GM12875 (cell line): Measurements from ENCODE around the gene ASH1L.
"Not testable (repeated sequence)": the region's sequence is repeated elsewhere in the genome, so short reads cannot be mapped to it uniquely, and the experiment has no call there.

Experiments
- H3K4me3 ChIP-seq: one replicate; pipeline ENCODE4 v1.5.1; 2011; ENCODE audit warnings: low read depth, low read length, control low read depth
- TF ChIP-seq, protein P1 (sequence below): IDR thresholded peaks from 2 replicates; pipeline ENCODE4 v1.5.1; 2011; ENCODE audit warnings: low read depth, mild to moderate bottlenecking, control low read depth, inconsistent platforms, low read length, moderate library complexity, borderline replicate concordance; ENCODE audit not compliant: insufficient read depth

Gene ASH1L, protein sequence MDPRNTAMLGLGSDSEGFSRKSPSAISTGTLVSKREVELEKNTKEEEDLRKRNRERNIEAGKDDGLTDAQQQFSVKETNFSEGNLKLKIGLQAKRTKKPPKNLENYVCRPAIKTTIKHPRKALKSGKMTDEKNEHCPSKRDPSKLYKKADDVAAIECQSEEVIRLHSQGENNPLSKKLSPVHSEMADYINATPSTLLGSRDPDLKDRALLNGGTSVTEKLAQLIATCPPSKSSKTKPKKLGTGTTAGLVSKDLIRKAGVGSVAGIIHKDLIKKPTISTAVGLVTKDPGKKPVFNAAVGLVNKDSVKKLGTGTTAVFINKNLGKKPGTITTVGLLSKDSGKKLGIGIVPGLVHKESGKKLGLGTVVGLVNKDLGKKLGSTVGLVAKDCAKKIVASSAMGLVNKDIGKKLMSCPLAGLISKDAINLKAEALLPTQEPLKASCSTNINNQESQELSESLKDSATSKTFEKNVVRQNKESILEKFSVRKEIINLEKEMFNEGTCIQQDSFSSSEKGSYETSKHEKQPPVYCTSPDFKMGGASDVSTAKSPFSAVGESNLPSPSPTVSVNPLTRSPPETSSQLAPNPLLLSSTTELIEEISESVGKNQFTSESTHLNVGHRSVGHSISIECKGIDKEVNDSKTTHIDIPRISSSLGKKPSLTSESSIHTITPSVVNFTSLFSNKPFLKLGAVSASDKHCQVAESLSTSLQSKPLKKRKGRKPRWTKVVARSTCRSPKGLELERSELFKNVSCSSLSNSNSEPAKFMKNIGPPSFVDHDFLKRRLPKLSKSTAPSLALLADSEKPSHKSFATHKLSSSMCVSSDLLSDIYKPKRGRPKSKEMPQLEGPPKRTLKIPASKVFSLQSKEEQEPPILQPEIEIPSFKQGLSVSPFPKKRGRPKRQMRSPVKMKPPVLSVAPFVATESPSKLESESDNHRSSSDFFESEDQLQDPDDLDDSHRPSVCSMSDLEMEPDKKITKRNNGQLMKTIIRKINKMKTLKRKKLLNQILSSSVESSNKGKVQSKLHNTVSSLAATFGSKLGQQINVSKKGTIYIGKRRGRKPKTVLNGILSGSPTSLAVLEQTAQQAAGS (N-terminal part only)

GRCh38 chr1:155562581-155563376, at the start of gene ASH1L:
Gene ASH1L (minus strand): TSS chr1:155562803. CDS start chr1:155521519, 41,284 bp downstream.
- H3K4me3 ChIP-seq, result peak within 1 kb of the TSS; percentile 99
- TF ChIP-seq, protein P1, sequence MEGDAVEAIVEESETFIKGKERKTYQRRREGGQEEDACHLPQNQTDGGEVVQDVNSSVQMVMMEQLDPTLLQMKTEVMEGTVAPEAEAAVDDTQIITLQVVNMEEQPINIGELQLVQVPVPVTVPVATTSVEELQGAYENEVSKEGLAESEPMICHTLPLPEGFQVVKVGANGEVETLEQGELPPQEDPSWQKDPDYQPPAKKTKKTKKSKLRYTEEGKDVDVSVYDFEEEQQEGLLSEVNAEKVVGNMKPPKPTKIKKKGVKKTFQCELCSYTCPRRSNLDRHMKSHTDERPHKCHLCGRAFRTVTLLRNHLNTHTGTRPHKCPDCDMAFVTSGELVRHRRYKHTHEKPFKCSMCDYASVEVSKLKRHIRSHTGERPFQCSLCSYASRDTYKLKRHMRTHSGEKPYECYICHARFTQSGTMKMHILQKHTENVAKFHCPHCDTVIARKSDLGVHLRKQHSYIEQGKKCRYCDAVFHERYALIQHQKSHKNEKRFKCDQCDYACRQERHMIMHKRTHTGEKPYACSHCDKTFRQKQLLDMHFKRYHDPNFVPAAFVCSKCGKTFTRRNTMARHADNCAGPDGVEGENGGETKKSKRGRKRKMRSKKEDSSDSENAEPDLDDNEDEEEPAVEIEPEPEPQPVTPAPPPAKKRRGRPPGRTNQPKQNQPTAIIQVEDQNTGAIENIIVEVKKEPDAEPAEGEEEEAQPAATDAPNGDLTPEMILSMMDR, result no peak

- H3K4me3 ChIP-seq, result peak overlapping the region; percentile 46
Observed at GRCh38 chr1:155610257-155610647, 47.6 kb upstream of the ASH1L start.

DNA sequence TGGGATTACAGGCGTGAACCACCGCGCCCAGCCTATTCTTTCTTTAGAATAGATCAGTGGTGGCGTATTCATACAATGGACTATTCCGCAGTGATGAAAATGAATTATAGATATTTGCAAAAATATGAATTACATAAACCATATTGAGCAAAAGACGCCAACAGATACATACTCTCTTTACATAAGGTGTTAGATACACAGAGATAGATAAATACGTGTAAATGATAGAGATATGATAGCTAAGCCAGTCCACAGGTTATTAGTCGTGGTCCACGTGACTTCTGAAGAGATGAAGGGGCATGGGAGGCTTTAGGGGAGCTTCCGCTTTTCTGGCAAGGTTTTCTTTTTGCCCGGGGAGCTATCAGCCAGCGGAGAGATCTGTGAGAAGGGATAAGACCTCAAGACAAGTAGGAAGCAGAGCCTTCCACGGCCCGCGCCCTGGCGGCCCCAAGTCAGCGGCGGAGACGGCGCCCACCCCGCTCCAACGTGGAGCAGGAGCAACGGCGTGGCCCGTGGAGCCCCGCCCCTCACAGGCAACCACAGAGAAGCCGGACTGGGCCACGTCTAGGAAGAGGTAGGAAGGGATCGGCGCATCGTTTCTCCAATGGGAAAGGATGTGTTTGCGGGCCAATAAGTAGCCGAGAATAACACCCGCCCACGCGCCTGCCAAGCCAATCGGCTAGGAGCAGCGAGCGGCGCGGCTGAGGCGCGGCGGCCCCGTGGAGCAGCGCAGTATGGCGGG, 47.1 kb upstream of the ASH1L start, which contains the start of gene MSTO1:
Gene MSTO1 (plus strand): TSS at position 704 of the 742 bp plus-strand sequence. CDS start 31 bp downstream, at position 735.
- TF ChIP-seq, protein P1, result no peak
- H3K4me3 ChIP-seq, result peak within 1 kb of the TSS; percentile 80

DNA sequence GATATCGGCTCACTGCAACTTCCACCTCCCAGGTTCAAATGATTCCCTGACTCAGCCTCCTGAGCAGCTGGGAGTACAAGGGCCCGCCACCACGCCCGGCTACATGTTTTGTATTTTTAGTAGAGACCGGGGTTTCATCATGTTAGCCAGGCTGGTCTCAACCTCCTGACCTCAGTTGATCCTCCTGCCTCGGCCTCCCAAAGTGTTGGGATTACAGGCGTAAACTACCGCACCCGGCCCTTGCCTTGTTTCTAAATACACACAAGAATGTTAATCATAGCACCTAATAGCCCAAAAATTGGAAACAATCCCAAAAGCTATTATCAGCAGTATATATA, 46.3 kb upstream of the ASH1L start:
- TF ChIP-seq, protein P1, result no peak
- no peak overlapping the region for H3K4me3 ChIP-seq

DNA sequence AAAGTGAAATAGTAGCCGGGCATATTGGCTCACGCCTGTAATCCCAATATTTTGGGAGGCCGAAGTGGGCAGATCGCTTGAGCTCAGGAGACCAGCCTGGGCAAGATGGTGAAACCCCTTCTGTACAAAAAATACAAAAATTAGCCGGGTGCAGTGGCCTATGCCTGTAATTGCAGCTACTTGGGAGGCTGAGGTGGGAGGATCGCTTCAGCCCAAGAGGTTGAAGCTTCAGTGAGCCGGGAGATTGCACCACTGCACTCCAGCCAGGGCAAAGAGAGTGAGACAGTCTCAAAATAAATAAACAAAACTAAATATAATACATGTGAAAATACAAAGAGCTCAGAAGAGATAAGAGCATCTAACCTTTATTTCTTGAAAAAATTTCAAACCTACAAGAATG, 45.1 kb upstream of the ASH1L start:
- TF ChIP-seq, protein P1, result no peak
- H3K4me3 ChIP-seq, result no peak overlapping the region

DNA sequence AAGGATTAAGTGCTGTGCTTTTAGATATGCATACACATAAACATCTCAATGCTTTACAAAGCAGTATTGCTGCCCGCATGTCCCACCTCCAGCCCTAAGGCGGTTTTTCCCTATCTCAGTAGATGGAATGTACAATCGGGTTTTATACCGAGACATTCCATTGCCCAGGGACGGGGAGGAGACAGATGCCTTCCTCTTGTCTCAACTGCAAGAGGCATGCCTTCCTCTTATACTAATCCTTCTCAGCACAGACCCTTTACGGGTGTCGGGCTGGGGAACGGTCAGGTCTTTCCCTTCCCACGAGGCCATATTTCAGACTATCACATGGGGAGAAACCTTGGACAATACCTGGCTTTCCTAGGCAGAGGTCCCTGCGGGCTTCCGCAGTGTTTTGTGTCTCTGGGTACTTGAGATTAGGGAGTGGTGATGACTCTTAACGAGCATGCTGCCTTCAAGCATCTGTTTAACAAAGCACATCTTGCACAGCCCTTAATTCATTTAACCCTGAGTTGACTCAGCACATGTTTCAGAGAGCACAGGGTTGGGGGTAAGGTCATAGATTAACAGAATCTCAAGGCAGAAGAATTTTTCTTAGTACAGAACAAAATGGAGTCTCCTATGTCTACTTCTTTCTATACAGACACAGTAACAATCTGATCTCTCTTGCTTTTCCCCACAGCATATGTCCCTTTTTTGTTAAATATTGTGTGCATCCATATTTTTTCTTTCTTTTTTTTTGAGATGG, 37.4 kb upstream of the ASH1L start:
- H3K4me3 ChIP-seq, result not testable (repeated sequence)

DNA sequence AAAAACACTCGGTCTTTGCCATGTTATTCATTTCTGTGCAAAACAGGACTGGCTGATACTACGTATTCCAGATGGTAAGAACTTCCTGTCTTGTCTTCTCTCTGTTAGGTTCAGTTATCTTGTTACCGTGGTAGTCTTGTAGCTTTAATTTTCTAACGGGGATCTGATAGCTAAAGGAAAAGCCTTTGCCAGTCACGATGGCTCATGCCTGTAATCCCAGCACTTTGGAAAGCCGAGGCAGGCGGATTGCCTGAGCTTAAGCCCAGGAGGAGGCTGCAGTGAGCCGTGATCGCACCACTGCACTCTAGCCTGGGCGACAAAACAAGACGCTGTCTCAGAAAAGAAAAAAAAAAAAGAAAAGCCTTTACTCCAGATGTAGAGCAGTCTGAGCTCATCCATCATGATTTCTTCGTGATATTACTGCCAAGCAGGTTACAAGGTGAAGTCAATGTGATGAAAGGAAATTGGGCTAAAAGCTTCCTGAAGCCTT, 36.3 kb upstream of the ASH1L start:
- no peak overlapping the region for H3K4me3 ChIP-seq
- TF ChIP-seq, protein P1, result no peak
